ENCODE results near the gene WHRN. TPM values are rescaled to one million over a fixed set of nuclear protein-coding genes. Genes with fewer than 3 reads are reported as not detected.

WHRN gene
- total RNA-seq, 1 experiment from 2014 or later: 1.4 TPM

DNA sequence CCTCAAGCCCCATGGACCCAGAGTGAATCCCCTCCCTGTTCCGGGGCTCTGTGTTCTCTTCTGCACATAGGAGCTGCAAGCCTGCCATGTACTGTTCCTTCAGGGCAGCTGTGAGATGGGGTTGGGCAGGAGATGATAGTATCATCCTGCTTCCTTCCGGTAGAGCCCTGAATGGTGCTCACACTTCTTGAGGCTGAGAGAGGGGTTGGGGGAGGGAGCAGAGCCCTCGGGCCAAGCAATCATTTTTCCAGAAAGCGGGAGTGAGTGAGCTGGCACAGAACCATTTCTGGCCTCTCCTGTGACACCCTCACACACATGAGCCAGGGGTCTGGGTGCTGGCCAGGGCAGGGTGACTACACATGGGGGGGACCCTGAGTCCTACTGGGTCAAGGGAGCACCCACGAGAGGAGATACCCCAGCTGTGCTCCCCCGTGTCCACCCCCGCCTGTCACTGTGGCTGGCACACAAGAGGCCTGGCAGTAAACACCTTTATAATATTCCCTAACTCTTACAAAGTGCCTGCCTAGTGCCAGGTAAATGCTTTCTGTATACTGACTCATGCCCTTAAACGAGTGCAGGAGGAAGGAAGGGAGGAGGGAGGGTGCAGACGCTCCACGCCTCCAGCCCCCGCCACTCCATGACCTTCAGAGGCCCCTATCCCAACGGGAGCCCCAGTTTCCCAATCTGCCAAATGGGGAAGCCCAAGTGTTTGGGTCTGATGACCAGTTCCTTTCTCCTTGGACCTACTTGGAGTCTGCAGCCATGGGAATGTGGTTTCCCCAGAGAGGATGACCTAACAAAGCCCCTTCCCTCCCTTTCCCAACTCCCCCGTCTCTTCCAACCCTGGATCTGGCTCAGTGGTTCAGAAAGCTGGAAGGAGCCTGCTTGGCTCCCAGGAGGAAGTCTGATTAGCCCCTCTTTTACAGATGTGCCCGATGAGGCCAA lies 133.0 kb downstream of the WHRN start:
- Histone ChIP-seq H3K27me3 (replicated peaks; ENCODE audit: control insufficient read depth, insufficient read depth, low read length) (no peaks in the 10 kb centered on the region), H3K4me1 (no peaks in the 10 kb centered on the region), H3K36me3 (ENCODE audit: control insufficient read depth, insufficient read depth, low read length) (peaks cover 2% of the 10 kb centered on the region; the same call in 1 of the 2 replicates), H3K9me3 (no peaks in the 10 kb centered on the region), H3K4me3 (ENCODE audit: low read depth, low read length) (no peak overlapping the region)
- no TSS peak for BruUV-seq (replicated peaks)
- H3K4me3 Mint-ChIP-seq (ENCODE audit: unreplicated experiment): no peak overlapping the region
- intact Hi-C loops (cut with micrococcal nuclease; ENCODE audit: unreplicated experiment): no loop called here
- ChIA-PET POLR2A (no interaction called here), CTCF (interaction anchor here (0.7 kb wide), 1 partner anchor 20 kb away, joined by 4 read pairs; no protein-coding TSS in a partner anchor)
- no peak for DNase-seq
- H3K27ac Mint-ChIP-seq (ENCODE audit: unreplicated experiment): no peak overlapping the region
- H3K9me3 Mint-ChIP-seq (ENCODE audit: unreplicated experiment): no peaks in the 10 kb centered on the region
- TF ChIP-seq, protein P1, sequence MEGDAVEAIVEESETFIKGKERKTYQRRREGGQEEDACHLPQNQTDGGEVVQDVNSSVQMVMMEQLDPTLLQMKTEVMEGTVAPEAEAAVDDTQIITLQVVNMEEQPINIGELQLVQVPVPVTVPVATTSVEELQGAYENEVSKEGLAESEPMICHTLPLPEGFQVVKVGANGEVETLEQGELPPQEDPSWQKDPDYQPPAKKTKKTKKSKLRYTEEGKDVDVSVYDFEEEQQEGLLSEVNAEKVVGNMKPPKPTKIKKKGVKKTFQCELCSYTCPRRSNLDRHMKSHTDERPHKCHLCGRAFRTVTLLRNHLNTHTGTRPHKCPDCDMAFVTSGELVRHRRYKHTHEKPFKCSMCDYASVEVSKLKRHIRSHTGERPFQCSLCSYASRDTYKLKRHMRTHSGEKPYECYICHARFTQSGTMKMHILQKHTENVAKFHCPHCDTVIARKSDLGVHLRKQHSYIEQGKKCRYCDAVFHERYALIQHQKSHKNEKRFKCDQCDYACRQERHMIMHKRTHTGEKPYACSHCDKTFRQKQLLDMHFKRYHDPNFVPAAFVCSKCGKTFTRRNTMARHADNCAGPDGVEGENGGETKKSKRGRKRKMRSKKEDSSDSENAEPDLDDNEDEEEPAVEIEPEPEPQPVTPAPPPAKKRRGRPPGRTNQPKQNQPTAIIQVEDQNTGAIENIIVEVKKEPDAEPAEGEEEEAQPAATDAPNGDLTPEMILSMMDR (IDR thresholded peaks at IDR 0.05; ENCODE audit: insufficient read depth in 1 of 2, low read depth in 1 of 2, low read length in 1 of 2, severe bottlenecking in 1 of 2, unreplicated experiment in 1 of 2): no peak
- H3K36me3 Mint-ChIP-seq (ENCODE audit: insufficient read depth, unreplicated experiment): peaks cover 6% of the 10 kb centered on the region
- no peaks in the 10 kb centered on the region for H3K27me3 Mint-ChIP-seq (ENCODE audit: insufficient read depth, unreplicated experiment)
- no peaks in the 10 kb centered on the region for H3K4me1 Mint-ChIP-seq (ENCODE audit: low read depth, unreplicated experiment)

DNA sequence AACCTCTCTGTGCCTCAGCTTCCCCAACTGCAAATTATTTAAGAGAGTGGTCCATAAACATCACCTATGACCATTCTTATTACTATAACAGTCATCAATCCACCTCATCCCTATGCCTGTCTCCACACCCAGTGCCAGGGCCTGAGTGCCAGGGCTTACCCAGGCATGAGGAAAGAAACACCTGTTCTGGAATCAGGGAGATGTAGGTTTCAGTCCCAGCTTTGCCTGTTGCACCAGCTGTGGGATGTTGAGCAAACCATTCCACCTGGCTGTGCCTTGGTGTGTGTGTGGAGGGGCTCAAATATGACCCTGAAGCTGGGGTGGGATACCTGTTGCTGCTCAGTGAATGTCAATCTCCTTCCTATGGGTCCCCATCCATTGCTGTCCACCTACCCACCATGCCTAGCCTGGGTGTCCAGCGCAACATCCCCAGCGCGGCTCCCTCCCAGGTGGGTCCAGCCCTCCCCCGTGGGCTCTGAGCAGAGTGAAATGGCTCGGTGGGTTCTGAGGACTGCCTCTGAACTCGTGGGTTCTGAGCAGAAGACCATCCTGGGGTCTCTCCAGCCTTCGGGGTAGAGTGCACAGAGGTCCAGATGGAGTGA lies 133.8 kb downstream of the WHRN start:
- intact Hi-C loops (cut with micrococcal nuclease; ENCODE audit: unreplicated experiment): no loop called here
- peaks cover 6% of the 10 kb centered on the region for H3K36me3 Mint-ChIP-seq (ENCODE audit: insufficient read depth, unreplicated experiment)
- Histone ChIP-seq H3K4me1 (peaks cover 6% of the 10 kb centered on the region), H3K9me3 (no peaks in the 10 kb centered on the region), H3K27me3 (replicated peaks; ENCODE audit: control insufficient read depth, insufficient read depth, low read length) (no peaks in the 10 kb centered on the region), H3K4me3 (ENCODE audit: low read depth, low read length) (no peak overlapping the region), H3K36me3 (ENCODE audit: control insufficient read depth, insufficient read depth, low read length) (peaks cover 2% of the 10 kb centered on the region; the same call in 1 of the 2 replicates)
- POLR2A ChIA-PET: no interaction called here
- H3K4me1 Mint-ChIP-seq (ENCODE audit: low read depth, unreplicated experiment): peaks cover 7% of the 10 kb centered on the region
- H3K4me3 Mint-ChIP-seq (ENCODE audit: unreplicated experiment): no peak overlapping the region
- TF ChIP-seq, protein P1 (IDR thresholded peaks at IDR 0.05; ENCODE audit: insufficient read depth in 1 of 2, low read depth in 1 of 2, low read length in 1 of 2, severe bottlenecking in 1 of 2, unreplicated experiment in 1 of 2): no peak
- CTCF ChIA-PET: no interaction called here
- no peaks in the 10 kb centered on the region for H3K9me3 Mint-ChIP-seq (ENCODE audit: unreplicated experiment)
- BruUV-seq (replicated peaks): no TSS peak
- H3K27ac Mint-ChIP-seq (ENCODE audit: unreplicated experiment): no peak overlapping the region
- H3K27me3 Mint-ChIP-seq (ENCODE audit: insufficient read depth, unreplicated experiment): no peaks in the 10 kb centered on the region
- DNase-seq: no peak

DNA sequence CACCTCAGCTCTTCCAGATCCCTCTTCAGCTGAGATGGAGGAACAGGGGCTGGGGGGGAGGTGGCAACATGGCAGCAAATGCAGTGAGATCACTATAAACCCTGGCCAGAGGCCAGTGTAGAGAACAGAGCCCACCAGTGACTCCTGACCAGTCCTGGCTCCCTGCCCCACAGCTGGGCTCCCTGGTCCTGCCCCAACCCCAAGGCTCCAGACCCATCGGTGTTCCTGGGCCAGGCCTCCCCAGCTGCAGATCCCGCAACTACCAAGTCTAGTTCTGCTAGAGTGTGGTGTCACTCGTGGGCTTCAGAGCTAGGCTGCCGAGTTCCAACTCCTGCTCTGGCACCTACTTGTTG lies 134.3 kb downstream of the WHRN start:
- Histone ChIP-seq H3K4me1 (peaks cover 8% of the 10 kb centered on the region), H3K9me3 (no peaks in the 10 kb centered on the region), H3K27me3 (replicated peaks; ENCODE audit: control insufficient read depth, insufficient read depth, low read length) (no peaks in the 10 kb centered on the region), H3K4me3 (ENCODE audit: low read depth, low read length) (no peak overlapping the region), H3K36me3 (ENCODE audit: control insufficient read depth, insufficient read depth, low read length) (peaks cover 2% of the 10 kb centered on the region; the same call in 1 of the 2 replicates)
- Mint-ChIP-seq H3K27me3 (ENCODE audit: insufficient read depth, unreplicated experiment) (no peaks in the 10 kb centered on the region), H3K4me1 (ENCODE audit: low read depth, unreplicated experiment) (peaks cover 12% of the 10 kb centered on the region), H3K9me3 (ENCODE audit: unreplicated experiment) (no peaks in the 10 kb centered on the region), H3K27ac (ENCODE audit: unreplicated experiment) (no peak overlapping the region), H3K4me3 (ENCODE audit: unreplicated experiment) (no peak overlapping the region), H3K36me3 (ENCODE audit: insufficient read depth, unreplicated experiment) (peaks cover 6% of the 10 kb centered on the region)
- TF ChIP-seq, protein P1 (IDR thresholded peaks at IDR 0.05; ENCODE audit: insufficient read depth in 1 of 2, low read depth in 1 of 2, low read length in 1 of 2, severe bottlenecking in 1 of 2, unreplicated experiment in 1 of 2): no peak
- POLR2A ChIA-PET: no interaction called here
- intact Hi-C loops (cut with micrococcal nuclease; ENCODE audit: unreplicated experiment): no loop called here
- CTCF ChIA-PET: no interaction called here
- no TSS peak for BruUV-seq (replicated peaks)
- DNase-seq: no peak
